Ascending aorta (tissue), 2 donors: ENCODE data around the gene ARMC5. TPM values are rescaled to one million over a fixed set of nuclear protein-coding genes. Genes with fewer than 3 reads are reported as not detected.

Source experiments
- DNase-seq, 2 donors: peaks; one replicate each; pipeline ENCODE4 v3.0.0-alpha.2; 2019; ENCODE audit warnings: low spot score in 2 of 2
- H3K27ac ChIP-seq, 2 donors: fragments of 200-600 bp; sonication (generic); one replicate each; pipeline ENCODE4 v1.5.1; 2016 to 2017; ENCODE audit warnings: mild to moderate bottlenecking in 1 of 2
- H3K27me3 ChIP-seq: fragments of 200-600 bp; sonication (generic); one replicate; pipeline ENCODE4 v1.5.1; 2017
- H3K36me3 ChIP-seq, 2 donors: fragments of 200-600 bp; sonication (generic); one replicate each; pipeline ENCODE4 v1.5.1; 2016
- H3K4me1 ChIP-seq, 2 donors: fragments of 200-600 bp; sonication (generic); one replicate each; pipeline ENCODE4 v1.5.1; 2016 to 2017; ENCODE audit warnings: mild to moderate bottlenecking in 1 of 2
- H3K4me3 ChIP-seq, 2 donors: fragments of 200-600 bp; sonication (generic); one replicate each; pipeline ENCODE4 v1.5.1; 2016 to 2017; ENCODE audit warnings: mild to moderate bottlenecking in 1 of 2
- H3K9me3 ChIP-seq, 2 donors: fragments of 200-600 bp; sonication (generic); one replicate each; pipeline ENCODE4 v1.5.1; 2016
- intact Hi-C: fragments of 100-400 bp; cut with DNase I; formaldehyde crosslinking; loops from one replicate; pipeline ENCODE4 v1.15.1; 2023
- total RNA-seq: library from RNA; depleted of rRNA; stranded (reverse); fragments of >200 nt; gene quantifications from one replicate; pipeline ENCODE4 v1.1.0, GENCODE V29; 2016
- TF ChIP-seq, protein P1 (sequence below), 3 experiments: fragments of 200-600 bp in 2 of 3; fragments of 450-650 bp in 1 of 3; sonication (generic) in 2 of 3; IDR thresholded peaks; one replicate each; pipeline ENCODE4 v1.5.1; 2016 to 2019; ENCODE audit warnings: antibody characterized with exemption in 3 of 3, mild to moderate bottlenecking in 1 of 3, moderate library complexity in 1 of 3

The ARMC5 gene
- total RNA-seq, 1 donor from 2014 or later = 10.0 TPM

DNA sequence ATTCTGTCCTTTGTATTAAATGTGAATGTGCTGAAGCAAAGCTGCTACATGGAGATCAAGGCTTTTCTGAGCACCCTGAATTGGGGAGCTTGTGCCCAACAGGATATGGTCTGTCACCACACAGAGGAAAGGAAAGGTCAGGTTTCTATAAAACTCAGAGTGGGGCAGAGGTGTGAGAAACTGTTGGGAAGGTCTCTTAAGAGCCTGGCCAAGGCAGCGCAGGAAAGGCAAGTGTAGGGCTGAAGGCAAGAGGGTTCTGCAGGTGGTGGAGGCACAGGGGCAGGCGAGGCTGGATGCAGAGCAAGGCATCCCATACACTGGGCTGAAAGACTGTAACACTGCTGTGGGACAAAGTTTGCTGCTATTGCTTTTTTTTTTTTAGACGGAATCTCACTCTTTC, 39.3 kb upstream of the ARMC5 start:
- H3K27me3 ChIP-seq = no peaks in the 10 kb centered on the region

GRCh38 chr16:31421587-31421986, 37.7 kb upstream of the ARMC5 start:
- TF ChIP-seq, protein P1, sequence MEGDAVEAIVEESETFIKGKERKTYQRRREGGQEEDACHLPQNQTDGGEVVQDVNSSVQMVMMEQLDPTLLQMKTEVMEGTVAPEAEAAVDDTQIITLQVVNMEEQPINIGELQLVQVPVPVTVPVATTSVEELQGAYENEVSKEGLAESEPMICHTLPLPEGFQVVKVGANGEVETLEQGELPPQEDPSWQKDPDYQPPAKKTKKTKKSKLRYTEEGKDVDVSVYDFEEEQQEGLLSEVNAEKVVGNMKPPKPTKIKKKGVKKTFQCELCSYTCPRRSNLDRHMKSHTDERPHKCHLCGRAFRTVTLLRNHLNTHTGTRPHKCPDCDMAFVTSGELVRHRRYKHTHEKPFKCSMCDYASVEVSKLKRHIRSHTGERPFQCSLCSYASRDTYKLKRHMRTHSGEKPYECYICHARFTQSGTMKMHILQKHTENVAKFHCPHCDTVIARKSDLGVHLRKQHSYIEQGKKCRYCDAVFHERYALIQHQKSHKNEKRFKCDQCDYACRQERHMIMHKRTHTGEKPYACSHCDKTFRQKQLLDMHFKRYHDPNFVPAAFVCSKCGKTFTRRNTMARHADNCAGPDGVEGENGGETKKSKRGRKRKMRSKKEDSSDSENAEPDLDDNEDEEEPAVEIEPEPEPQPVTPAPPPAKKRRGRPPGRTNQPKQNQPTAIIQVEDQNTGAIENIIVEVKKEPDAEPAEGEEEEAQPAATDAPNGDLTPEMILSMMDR (IDR thresholded peaks at IDR 0.05) = no peak
- no peak for DNase-seq
- no peaks in the 10 kb centered on the region for H3K4me1 ChIP-seq
- no peaks in the 10 kb centered on the region for H3K9me3 ChIP-seq
- H3K27me3 ChIP-seq = no peaks in the 10 kb centered on the region
- intact Hi-C loops = no loop called here
- H3K27ac ChIP-seq = no peak overlapping the region
- no peak overlapping the region for H3K4me3 ChIP-seq
- no peaks in the 10 kb centered on the region for H3K36me3 ChIP-seq

More for the DNA sequence above, 39.3 kb upstream of the ARMC5 start:
- Histone ChIP-seq H3K4me3 (no peak overlapping the region), H3K27ac (no peak overlapping the region), H3K4me1 (no peaks in the 10 kb centered on the region), H3K9me3 (no peaks in the 10 kb centered on the region), H3K36me3 (no peaks in the 10 kb centered on the region)
- TF ChIP-seq, protein P1 (IDR thresholded peaks at IDR 0.05) = no peak
- no peak for DNase-seq
- intact Hi-C loops = no loop called here

DNA sequence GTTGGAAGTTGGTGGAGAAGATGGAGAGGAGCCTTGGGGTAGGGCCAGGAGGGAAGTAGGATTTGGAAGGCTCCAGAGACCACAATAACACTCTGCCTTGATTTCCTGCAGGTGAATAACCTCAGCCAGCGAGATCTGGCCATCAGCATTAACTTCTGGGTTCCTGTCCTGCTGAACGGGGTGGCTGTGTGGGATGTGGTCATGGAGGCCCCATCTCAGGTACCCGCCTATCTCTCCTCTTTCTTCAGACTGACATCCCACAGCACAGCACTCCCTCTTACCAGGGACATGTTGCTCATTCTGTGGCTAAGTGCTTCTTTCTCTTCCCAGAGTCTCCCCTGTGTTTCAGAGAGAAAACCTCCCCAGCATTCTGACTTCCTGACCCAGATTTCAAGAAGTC, 36.1 kb upstream of the ARMC5 start:
- intact Hi-C loops = no loop called here
- Histone ChIP-seq H3K9me3 (no peaks in the 10 kb centered on the region), H3K27me3 (no peaks in the 10 kb centered on the region), H3K4me1 (peaks cover 0 to 4% of the 10 kb centered on the region in 2 donors), H3K36me3 (no peaks in the 10 kb centered on the region), H3K4me3 (no peak overlapping the region), H3K27ac (no peak overlapping the region)
- TF ChIP-seq, protein P1 (IDR thresholded peaks at IDR 0.05) = no peak
- no peak for DNase-seq

GRCh38 chr16:31423801-31424200, 35.5 kb upstream of the ARMC5 start:
- H3K4me1 ChIP-seq = peaks cover 0 to 4% of the 10 kb centered on the region in 2 donors
- H3K27me3 ChIP-seq = no peaks in the 10 kb centered on the region
- H3K9me3 ChIP-seq = no peaks in the 10 kb centered on the region
- DNase-seq = no peak
- no peak overlapping the region for H3K4me3 ChIP-seq
- intact Hi-C loops = no loop called here
- H3K36me3 ChIP-seq = no peaks in the 10 kb centered on the region
- TF ChIP-seq, protein P1 (IDR thresholded peaks at IDR 0.05) = no peak
- H3K27ac ChIP-seq = no peak overlapping the region

DNA sequence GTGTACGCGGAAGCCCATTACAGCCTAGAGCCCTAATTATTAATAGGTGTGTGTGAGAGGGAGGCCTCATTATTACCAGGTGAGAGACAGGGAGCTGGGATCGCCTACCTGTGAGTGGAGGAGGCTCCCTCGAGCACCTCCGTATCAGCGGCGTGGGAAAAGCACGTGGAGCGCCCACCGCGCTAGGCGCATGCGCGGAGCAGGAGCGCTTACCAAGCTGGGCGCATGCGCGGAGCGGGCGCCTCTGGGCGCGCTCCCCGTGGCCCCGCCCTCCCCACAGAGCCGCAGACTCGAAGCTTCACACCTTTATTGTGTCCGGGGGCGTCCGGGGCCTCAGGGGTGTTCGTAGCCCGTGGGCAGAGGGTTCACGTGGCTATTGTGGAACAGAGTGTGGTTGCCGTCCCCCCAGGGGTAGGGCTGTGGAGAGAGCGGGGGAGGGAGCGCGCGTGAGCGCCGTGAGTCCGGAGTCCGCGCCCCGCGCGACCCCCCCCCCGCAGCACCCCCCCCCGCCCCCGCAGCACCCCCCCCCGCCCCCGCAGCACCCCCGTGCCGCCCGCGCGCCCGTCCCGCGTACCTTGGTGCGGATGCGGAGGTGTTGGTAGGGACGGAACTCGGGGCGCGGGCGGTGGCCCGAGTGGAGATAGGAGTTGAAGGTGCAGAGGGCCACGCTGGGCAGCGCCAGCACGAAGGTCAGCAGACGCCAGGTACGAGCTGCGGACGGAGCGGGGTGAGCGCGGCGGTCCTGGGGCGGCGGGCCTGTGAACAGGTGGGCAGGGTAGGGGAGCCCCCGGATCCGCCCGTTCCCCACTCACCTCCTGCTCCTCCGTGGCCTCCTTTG, 31.6 kb upstream of the ARMC5 start:
- Histone ChIP-seq H3K9me3 (no peaks in the 10 kb centered on the region), H3K4me1 (peaks cover 0 to 4% of the 10 kb centered on the region in 2 donors), H3K27ac (no peak overlapping the region), H3K4me3 (peak overlapping the region; percentile 39 to 66), H3K36me3 (no peaks in the 10 kb centered on the region), H3K27me3 (no peaks in the 10 kb centered on the region)
- intact Hi-C loops = loop anchor here (1.0 kb wide), 1 partner anchor 16 kb away; no protein-coding TSS in a partner anchor
- TF ChIP-seq, protein P1 (IDR thresholded peaks at IDR 0.05) = no peak
- peak in 1 of 2 donors; percentile 71 for DNase-seq
